Measurements from ENCODE around the gene JMJD1C.
A peak's percentile ranks its signal among the peaks of the same experiment; 100 is the strongest.

Gene JMJD1C

GRCh38 chr10:63132651-63133055 is 333.1 kb downstream of the JMJD1C start:
- DNase-seq (ENCODE audit: low read depth), result no peak

DNA sequence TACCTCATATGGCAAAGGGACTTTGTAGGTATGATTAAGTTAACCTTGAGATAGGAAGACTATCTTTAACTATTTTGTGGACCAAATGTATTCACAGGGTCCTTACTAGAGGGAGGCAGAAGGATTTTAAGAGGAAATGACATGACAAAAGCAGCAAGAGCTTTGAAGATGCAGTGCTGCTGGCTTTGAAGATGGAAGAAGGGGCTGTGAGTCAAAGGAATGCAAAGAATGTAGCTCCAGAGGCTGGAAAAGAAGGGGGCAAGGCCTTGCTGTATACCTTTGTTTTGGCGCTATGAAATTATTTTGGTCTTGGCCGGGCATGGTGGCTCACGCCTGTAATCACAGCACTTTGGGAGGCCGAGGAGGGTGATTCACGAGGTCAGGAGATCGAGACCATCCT is 335.9 kb downstream of the JMJD1C start:
- no peak for DNase-seq (ENCODE audit: low read depth)

GRCh38 chr10:63128443-63128842 is 337.3 kb downstream of the JMJD1C start:
- no peak for DNase-seq (ENCODE audit: low read depth)

GRCh38 chr10:63125459-63125858 is 340.3 kb downstream of the JMJD1C start:
- no peak for DNase-seq (ENCODE audit: low read depth)

GRCh38 chr10:63123727-63124362 is 341.9 kb downstream of the JMJD1C start:
- DNase-seq (ENCODE audit: low read depth), result no peak

DNA sequence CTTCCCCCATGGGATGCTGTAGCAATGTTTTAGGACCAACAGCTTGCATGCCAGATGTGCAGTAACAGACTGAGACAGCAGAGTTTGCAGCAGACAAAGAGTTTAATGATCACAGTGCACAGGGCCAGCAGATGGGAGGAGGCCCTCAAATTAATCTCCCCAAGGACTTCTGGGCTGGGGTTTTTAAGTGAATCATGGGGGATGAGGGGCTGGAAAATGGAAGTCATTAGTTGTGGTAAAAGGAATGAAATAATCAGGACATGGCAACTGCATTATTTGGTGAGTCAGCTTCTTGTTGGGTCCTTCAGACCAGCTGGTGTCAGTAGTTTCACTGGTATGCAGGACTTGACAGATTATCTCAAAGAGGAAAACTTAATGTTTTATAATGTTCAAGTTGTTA is 345.2 kb downstream of the JMJD1C start:
- peak; percentile 94 for DNase-seq (ENCODE audit: low read depth)

DNA sequence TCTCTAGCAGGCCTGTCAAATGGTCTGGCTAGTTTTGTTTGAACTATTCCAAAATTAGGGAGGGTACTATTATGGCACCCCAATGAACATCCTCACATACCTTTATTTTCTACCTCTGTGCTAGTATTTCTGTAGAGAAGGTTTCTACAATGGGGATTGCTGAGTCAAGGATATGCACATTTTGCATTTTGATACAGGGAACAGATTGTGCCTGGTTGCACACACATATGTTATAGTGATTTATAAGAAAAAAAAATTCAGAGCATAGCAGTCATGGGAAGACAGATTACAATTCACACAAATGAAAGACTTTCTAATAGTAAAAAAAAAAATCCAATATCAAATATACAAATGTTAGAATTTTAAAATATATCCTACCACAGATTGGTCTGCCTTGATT is 346.7 kb downstream of the JMJD1C start:
- no peak for DNase-seq (ENCODE audit: low read depth)

Data from GM04503 (cell line).